ENCODE data around the gene MYH9. TPM values are rescaled to one million over a fixed set of nuclear protein-coding genes. Genes with fewer than 3 reads are reported as not detected.

MYH9 gene
- total RNA-seq, 1 experiment from 2014 or later = 258 TPM

- BruUV-seq (replicated peaks) = no TSS peak
- ATAC-seq = no peak
- Histone ChIP-seq H3K4me1 (ENCODE audit: control insufficient read depth in 1 of 2, insufficient read depth in 2 of 2, low read length in 2 of 2) (peaks cover 93 to 100% of the 10 kb centered on the region in 2 experiments), H3K9ac (ENCODE audit: low read length) (no peak overlapping the region), H3K36me3 (ENCODE audit: control insufficient read depth in 1 of 2, insufficient read depth in 2 of 2, low read length in 2 of 2) (peaks cover 0 to 11% of the 10 kb centered on the region in 2 experiments; a peak in 1 of 4 replicates), H3K4me3 (replicated peaks in 1 of 2; ENCODE audit: low read depth in 1 of 2, low read length in 2 of 2) (no peak overlapping the region), H3K79me2 (ENCODE audit: insufficient read depth, low read length) (peaks cover 100% of the 10 kb centered on the region), H3K4me2 (ENCODE audit: low read length) (peak overlapping the region; percentile 67), H2AFZ (ENCODE audit: low read depth, low read length, poor library complexity, severe bottlenecking) (no peak overlapping the region), H3K9me2 (ENCODE audit: insufficient read depth) (no peaks in the 10 kb centered on the region), H3K27me3 (ENCODE audit: insufficient read depth, low read length) (no peaks in the 10 kb centered on the region), H3K9me3 (ENCODE audit: control insufficient read depth in 1 of 2, insufficient read depth in 1 of 2, low read depth in 1 of 2, low read length in 2 of 2) (no peaks in the 10 kb centered on the region), H3K27ac (ENCODE audit: low read depth, low read length) (no peak overlapping the region; the same call in 1 of the 2 replicates), H4K20me1 (ENCODE audit: insufficient read depth) (peaks cover 26% of the 10 kb centered on the region; the same call in 1 of the 2 replicates)
- ChIA-PET RAD21 (ENCODE audit: low non-redundant PET in 1 of 2, low total read pairs in 2 of 2, uncharacterized antibody in 2 of 2, unreplicated experiment in 2 of 2) (no interaction called here), CTCF (no interaction called here), POLR2A (no interaction called here)
- DNase-seq (ENCODE audit: low read depth, low spot score) = no peak
- TF ChIP-seq EZH2phosphoT487 (IDR thresholded peaks at IDR 0.05; ENCODE audit: borderline replicate concordance) (no peak), EZH2 (IDR thresholded peaks at IDR 0.05) (no peak), EGR1 (IDR thresholded peaks at IDR 0.05; ENCODE audit: low read depth) (no peak), ELF1 (IDR thresholded peaks at IDR 0.05; ENCODE audit: borderline replicate concordance, low read depth) (no peak), SP1 (IDR thresholded peaks at IDR 0.05; ENCODE audit: low read depth) (no peak), CTCF (IDR thresholded peaks at IDR 0.05 in 2 of 3, conservative IDR thresholded peaks at IDR 0.05 in 1 of 3; ENCODE audit: borderline replicate concordance in 1 of 3, insufficient read depth in 1 of 3, low read depth in 2 of 3, low read length in 2 of 3) (no peak), JUND (IDR thresholded peaks at IDR 0.05) (no peak), ZNF274 (IDR thresholded peaks at IDR 0.05; ENCODE audit: low read depth, low read length) (no peak), FOSL1 (IDR thresholded peaks at IDR 0.05; ENCODE audit: low read depth) (no peak), POLR2AphosphoS5 (IDR thresholded peaks at IDR 0.05; ENCODE audit: low read depth, low read length) (no peak), SRF (IDR thresholded peaks at IDR 0.05; ENCODE audit: low read depth) (no peak), YY1 (IDR thresholded peaks at IDR 0.05; ENCODE audit: extremely low read depth, insufficient replicate concordance, low read depth, low read length) (no peak), SIN3A (IDR thresholded peaks at IDR 0.05; ENCODE audit: low read depth) (no peak), POLR2A (IDR thresholded peaks at IDR 0.05; ENCODE audit: borderline replicate concordance, extremely low read depth, insufficient read depth, insufficient read length) (no peak), TCF7L2 (IDR thresholded peaks at IDR 0.05; ENCODE audit: borderline replicate concordance, extremely low read depth, insufficient read depth, insufficient read length) (no peak), CBX3 (IDR thresholded peaks at IDR 0.05; ENCODE audit: low read depth) (no peak), MAX (IDR thresholded peaks at IDR 0.05) (no peak)
- intact Hi-C loops (cut with micrococcal nuclease) = no loop called here
Observed at GRCh38 chr22:36367479-36367878, 20.3 kb downstream of the MYH9 start.

Data from HCT116 (cell line).